Mucosa of rectum (tissue), 2 donors: ENCODE measurements around the gene TCF4.
A peak's percentile ranks its signal among the peaks of the same experiment; 100 is the strongest.

Source experiments
- H3K27ac ChIP-seq, 2 donors: one replicate each; pipeline ENCODE4 v1.7.0; 2013; ENCODE audit warnings: inconsistent platforms in 2 of 2, low read depth in 2 of 2, low read length in 2 of 2
- H3K27me3 ChIP-seq, 2 donors: one replicate each; pipeline ENCODE4 v1.7.0; 2013; ENCODE audit warnings: low read length in 2 of 2; ENCODE audit not compliant: control insufficient read depth in 2 of 2, insufficient read depth in 2 of 2
- H3K36me3 ChIP-seq, 2 donors: one replicate each; pipeline ENCODE4 v1.7.0; 2013; ENCODE audit warnings: low read length in 2 of 2; ENCODE audit not compliant: control insufficient read depth in 2 of 2, insufficient read depth in 2 of 2
- H3K4me1 ChIP-seq, 2 donors: one replicate each; pipeline ENCODE4 v1.7.0; 2013; ENCODE audit warnings: low read length in 2 of 2, mild to moderate bottlenecking in 1 of 2; ENCODE audit not compliant: control insufficient read depth in 2 of 2, insufficient read depth in 2 of 2
- H3K4me3 ChIP-seq, 2 donors: one replicate each; pipeline ENCODE4 v1.7.0; 2013; ENCODE audit warnings: low read length in 2 of 2
- H3K9ac ChIP-seq, 2 donors: one replicate each; pipeline ENCODE4 v1.7.0; 2013; ENCODE audit warnings: low read length in 2 of 2, low read depth in 1 of 2, mild to moderate bottlenecking in 1 of 2
- H3K9me3 ChIP-seq, 2 donors: one replicate each; pipeline ENCODE4 v1.7.0; 2013; ENCODE audit warnings: low read length in 2 of 2; ENCODE audit not compliant: control insufficient read depth in 2 of 2
- donor health status: healthy.
- donor health status: Normal muscosa, but diverticular disease.

Gene TCF4

GRCh38 chr18:55433648-55434047 is 154.3 kb downstream of the TCF4 start:
- Histone ChIP-seq H3K4me3 (no peak overlapping the region), H3K27me3 (no peaks in the 10 kb centered on the region), H3K27ac (no peak overlapping the region), H3K9me3 (no peaks in the 10 kb centered on the region), H3K9ac (no peak overlapping the region), H3K36me3 (no peaks in the 10 kb centered on the region), H3K4me1 (no peaks in the 10 kb centered on the region)

GRCh38 chr18:55433140-55433539 is 154.9 kb downstream of the TCF4 start:
- no peak overlapping the region for H3K9ac ChIP-seq
- no peaks in the 10 kb centered on the region for H3K36me3 ChIP-seq
- no peaks in the 10 kb centered on the region for H3K27me3 ChIP-seq
- no peaks in the 10 kb centered on the region for H3K9me3 ChIP-seq
- no peaks in the 10 kb centered on the region for H3K4me1 ChIP-seq
- H3K27ac ChIP-seq = no peak overlapping the region
- H3K4me3 ChIP-seq = no peak overlapping the region

DNA sequence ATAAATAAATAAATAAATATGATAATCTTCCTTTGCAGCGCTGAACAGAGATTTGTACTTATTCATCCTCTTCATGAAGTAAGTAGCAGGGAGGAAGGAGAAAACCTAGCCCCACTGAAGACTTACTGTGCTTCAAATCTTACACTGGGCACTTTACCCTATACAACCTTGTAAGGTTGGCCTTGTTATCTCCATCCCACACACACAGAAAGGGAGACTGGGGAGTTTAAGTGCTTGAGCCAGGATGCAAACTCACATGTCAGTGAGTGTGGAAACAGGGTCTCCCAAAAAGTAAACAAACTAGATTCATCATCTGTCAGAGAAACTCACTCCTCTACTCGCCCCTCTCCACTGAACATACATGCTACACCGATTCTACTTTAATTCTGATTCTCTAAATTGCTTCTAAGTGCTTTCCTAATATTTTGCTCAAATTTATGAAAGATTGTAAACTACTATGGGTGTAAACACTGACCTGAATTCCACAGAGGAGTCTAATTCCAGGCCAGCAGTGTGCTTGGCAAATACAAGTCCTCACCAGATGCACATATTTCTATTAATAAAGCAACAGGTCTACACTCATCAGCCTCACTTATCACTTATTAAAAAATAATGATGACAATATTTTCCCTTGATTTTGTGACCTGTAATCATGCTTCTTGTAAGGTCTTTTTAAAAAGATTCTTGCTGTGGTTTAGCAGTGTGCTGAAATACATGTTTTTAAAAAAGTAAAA is 155.5 kb downstream of the TCF4 start:
- Histone ChIP-seq H3K4me1 (no peaks in the 10 kb centered on the region), H3K36me3 (no peaks in the 10 kb centered on the region), H3K9ac (no peak overlapping the region), H3K27ac (no peak overlapping the region), H3K27me3 (no peaks in the 10 kb centered on the region), H3K9me3 (no peaks in the 10 kb centered on the region), H3K4me3 (no peak overlapping the region)

- Histone ChIP-seq H3K4me1 (no peaks in the 10 kb centered on the region), H3K27me3 (no peaks in the 10 kb centered on the region), H3K9me3 (no peaks in the 10 kb centered on the region), H3K27ac (no peak overlapping the region), H3K9ac (no peak overlapping the region), H3K36me3 (no peaks in the 10 kb centered on the region), H3K4me3 (no peak overlapping the region)
Observed at GRCh38 chr18:55430026-55430425, 158.0 kb downstream of the TCF4 start.

- no peak overlapping the region for H3K27ac ChIP-seq
- no peaks in the 10 kb centered on the region for H3K4me1 ChIP-seq
- H3K9ac ChIP-seq = no peak overlapping the region
- no peaks in the 10 kb centered on the region for H3K36me3 ChIP-seq
- no peak overlapping the region for H3K4me3 ChIP-seq
- no peaks in the 10 kb centered on the region for H3K9me3 ChIP-seq
- H3K27me3 ChIP-seq = no peaks in the 10 kb centered on the region
Observed at GRCh38 chr18:55427951-55428350, 160.0 kb downstream of the TCF4 start.

DNA sequence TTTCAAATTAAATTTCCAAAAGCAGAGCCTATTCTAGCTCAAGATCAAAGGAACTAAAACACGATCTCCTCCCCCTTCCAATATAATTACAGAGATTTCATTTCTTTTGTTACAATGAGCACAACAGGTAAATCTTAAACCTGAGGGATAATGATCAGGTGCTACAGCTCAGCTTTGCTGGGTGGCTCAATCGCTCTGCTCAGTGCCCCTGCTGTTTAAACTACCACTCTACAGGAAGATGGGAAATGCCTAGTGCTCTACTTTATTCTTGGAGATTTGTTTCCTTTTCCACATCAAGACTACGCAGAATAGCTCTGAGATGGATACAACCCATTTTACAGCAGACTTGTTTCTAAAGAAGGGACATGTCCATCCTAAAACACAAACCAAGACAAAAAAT is 162.3 kb downstream of the TCF4 start:
- H3K27ac ChIP-seq = no peak overlapping the region
- H3K36me3 ChIP-seq = no peaks in the 10 kb centered on the region
- H3K9ac ChIP-seq = no peak overlapping the region
- no peaks in the 10 kb centered on the region for H3K4me1 ChIP-seq
- no peak overlapping the region for H3K4me3 ChIP-seq
- no peaks in the 10 kb centered on the region for H3K9me3 ChIP-seq
- no peaks in the 10 kb centered on the region for H3K27me3 ChIP-seq

DNA sequence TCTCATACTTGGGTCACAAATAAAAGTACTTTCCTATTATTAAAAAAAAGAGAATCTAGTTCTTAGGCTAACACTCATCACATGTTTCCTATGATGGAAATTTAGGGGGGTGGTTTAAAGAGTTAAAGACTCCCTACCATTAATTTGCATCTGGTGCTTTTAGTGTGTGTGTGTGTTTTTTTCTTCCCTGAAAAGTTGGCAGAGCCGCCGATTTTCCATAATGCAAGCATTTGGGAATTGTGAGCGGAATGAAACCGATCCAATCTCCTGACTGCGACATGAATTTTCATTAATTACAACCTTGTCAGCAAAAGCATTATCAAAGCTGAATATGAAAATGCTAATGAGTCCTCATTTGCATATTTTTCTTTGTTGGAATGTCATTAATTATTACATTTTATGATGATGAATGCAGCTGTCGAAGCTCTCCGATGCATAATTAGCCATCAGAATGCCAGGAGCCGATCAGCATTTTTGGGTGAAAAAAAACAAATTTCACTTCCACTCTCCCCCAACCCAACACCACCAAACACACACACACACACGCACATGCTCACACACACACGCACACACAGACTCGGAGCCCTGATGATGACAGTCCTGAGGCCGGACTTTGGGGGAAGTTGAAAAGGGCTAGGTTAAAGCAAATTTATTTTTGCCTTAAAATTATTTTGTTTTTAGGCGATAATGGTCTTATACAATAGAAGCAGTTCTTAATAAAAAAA is 165.4 kb downstream of the TCF4 start:
- Histone ChIP-seq H3K27ac (peak overlapping the region in 1 of 2 donors; percentile 57), H3K27me3 (no peaks in the 10 kb centered on the region), H3K9ac (peak overlapping the region in 1 of 2 donors; percentile 35), H3K4me1 (no peaks in the 10 kb centered on the region), H3K4me3 (peak overlapping the region; percentile 44 to 61), H3K36me3 (no peaks in the 10 kb centered on the region), H3K9me3 (no peaks in the 10 kb centered on the region)

DNA sequence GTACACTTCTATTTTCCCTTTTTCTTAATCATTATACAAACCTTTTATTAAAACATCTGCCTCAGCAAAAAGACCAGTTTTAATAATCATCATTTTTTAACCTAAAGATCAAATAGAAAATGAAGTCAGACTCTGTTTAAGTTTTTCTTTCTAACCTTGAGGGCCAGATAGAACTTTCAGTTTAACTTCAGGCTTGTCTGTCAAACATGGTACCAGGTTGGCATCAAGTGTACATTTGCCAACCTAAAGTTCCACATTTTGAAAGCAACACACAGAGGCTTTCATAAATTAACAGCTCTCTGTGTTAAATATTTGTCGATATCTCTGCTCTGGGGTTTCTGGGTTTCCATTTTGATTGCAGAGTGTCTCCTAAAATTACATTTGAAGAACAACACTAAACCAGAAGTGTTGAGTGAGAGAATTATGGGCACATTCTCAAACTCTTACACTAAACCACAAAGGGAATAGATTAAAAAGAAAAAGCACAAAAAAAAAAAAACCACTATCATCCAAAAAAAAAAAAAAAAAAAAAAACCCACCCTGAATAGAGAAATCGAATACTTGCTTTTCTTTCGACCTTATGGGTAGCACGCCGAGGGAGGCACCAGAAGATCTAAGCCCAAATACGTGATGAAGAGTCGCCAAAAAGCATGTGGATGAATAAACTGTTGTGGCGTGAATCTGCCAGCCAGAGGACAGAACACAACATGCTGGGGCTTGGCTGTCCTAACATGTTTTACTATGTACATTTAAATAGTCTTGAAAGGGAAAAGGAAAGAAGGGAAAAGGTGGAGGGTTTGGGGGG is 166.2 kb downstream of the TCF4 start:
- H3K36me3 ChIP-seq = no peaks in the 10 kb centered on the region
- no peak overlapping the region for H3K4me3 ChIP-seq
- peak overlapping the region in 1 of 2 donors; percentile 26 for H3K9ac ChIP-seq
- H3K4me1 ChIP-seq = no peaks in the 10 kb centered on the region
- H3K27me3 ChIP-seq = no peaks in the 10 kb centered on the region
- H3K27ac ChIP-seq = peak overlapping the region; percentile 29 to 57
- H3K9me3 ChIP-seq = no peaks in the 10 kb centered on the region

- Histone ChIP-seq H3K4me1 (no peaks in the 10 kb centered on the region), H3K36me3 (no peaks in the 10 kb centered on the region), H3K27me3 (no peaks in the 10 kb centered on the region), H3K4me3 (peak overlapping the region in 1 of 2 donors; percentile 14), H3K9me3 (no peaks in the 10 kb centered on the region), H3K9ac (peak overlapping the region in 1 of 2 donors; percentile 26), H3K27ac (peak overlapping the region in 1 of 2 donors; percentile 57)
Observed at GRCh38 chr18:55421308-55421614, 166.7 kb downstream of the TCF4 start.
